Stimulated activated memory B cell treated with anti-CD40 and anti-IgM and Interleukin-4, amounts not matched to agents 10 μg/mL and 1 μg/mL and 100 μg/mL, for 72 hours (primary cell): Measurements from ENCODE around the gene ARID5B.
A peak's percentile ranks its signal among the peaks of the same experiment; 100 is the strongest.
"Not testable (repeated sequence)": the region's sequence is repeated elsewhere in the genome, so short reads cannot be mapped to it uniquely, and the experiment has no call there.

ENCODE experiments used
- ATAC-seq: fragments of 150-1000 bp; cut with Tn5 transposase; 2 replicates; pipeline ENCODE4 v1.10.0; 2021
- H3K27ac Mint-ChIP-seq: one replicate; pipeline ENCODE4 v1.8.0; 2022; ENCODE audit warnings: mild to moderate bottlenecking, mixed read lengths
- H3K27me3 Mint-ChIP-seq: one replicate; pipeline ENCODE4 v1.8.0; 2022; ENCODE audit warnings: mixed read lengths
- H3K36me3 Mint-ChIP-seq: one replicate; pipeline ENCODE4 v1.8.0; 2022; ENCODE audit warnings: mixed read lengths
- H3K4me1 Mint-ChIP-seq: one replicate; pipeline ENCODE4 v1.8.0; 2022; ENCODE audit warnings: mixed read lengths
- H3K4me3 Mint-ChIP-seq: one replicate; pipeline ENCODE4 v1.8.0; 2022; ENCODE audit warnings: mild to moderate bottlenecking, moderate library complexity, mixed read lengths
- H3K9me3 Mint-ChIP-seq: one replicate; pipeline ENCODE4 v1.8.0; 2022; ENCODE audit warnings: mixed read lengths

ARID5B gene

DNA sequence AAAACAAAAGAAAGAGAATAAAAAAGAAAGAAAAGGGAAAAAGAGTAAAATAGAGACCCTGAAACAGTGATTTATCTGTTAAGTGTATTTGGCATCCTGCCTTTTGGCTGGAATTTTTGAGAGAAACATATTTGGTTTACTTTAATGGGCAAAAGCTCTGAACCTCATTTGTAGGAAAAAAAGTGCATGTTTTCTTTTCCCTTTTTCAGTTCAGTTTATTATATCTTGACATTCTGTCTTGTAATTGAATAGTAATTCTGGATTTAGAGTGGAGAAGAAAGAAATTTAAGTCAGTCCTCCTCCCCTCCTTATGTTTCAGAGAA, 69.5 kb downstream of the ARID5B start:
- H3K4me1 Mint-ChIP-seq: peaks cover 73% of the 10 kb centered on the region
- H3K27me3 Mint-ChIP-seq: no peaks in the 10 kb centered on the region
- H3K9me3 Mint-ChIP-seq: no peaks in the 10 kb centered on the region
- peak overlapping the region; percentile 72 for H3K27ac Mint-ChIP-seq
- no peak overlapping the region for H3K4me3 Mint-ChIP-seq
- no peak for ATAC-seq
- peaks cover 83% of the 10 kb centered on the region for H3K36me3 Mint-ChIP-seq

DNA sequence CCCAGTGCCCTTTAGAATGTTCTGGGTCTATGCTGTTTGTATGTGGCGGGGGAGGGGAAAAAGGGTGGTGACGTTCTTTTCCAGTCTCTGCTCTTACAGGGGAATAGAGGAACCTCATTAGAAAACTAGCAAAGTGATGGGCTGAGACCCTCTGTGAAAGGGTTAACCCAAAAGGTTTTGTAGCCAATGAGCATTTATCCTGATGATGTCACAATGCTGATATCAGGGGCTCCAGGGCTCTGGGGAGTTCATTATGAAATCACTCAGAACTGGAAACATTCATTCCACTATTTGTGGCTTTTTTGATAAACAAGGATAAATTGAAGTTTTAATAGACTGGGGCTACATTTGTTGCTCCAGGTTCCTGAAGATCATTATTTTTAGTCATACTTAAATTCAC, 71.7 kb downstream of the ARID5B start:
- ATAC-seq: no peak
- no peaks in the 10 kb centered on the region for H3K27me3 Mint-ChIP-seq
- no peak overlapping the region for H3K4me3 Mint-ChIP-seq
- peak overlapping the region; percentile 86 for H3K27ac Mint-ChIP-seq
- peaks cover 83% of the 10 kb centered on the region for H3K36me3 Mint-ChIP-seq
- H3K9me3 Mint-ChIP-seq: peaks cover 3% of the 10 kb centered on the region
- H3K4me1 Mint-ChIP-seq: peaks cover 64% of the 10 kb centered on the region

DNA sequence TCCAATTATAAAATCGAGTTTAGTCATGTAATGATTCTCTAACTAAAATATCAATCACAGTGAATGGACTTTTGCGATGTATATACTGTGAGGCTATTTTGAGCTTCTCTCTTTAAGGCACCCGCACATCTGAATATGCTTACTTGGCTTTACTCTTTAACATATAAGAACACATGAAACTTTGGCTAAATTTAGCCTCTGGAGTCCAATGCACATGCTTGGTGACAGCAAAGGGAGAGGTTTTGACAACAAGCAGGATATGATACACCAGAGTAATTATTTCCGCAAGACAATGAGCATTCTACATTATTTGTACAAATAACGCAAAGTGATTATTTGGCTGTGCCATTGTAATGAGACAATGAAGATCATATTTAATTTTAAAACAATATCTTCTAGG, 72.4 kb downstream of the ARID5B start:
- Mint-ChIP-seq H3K4me3 (no peak overlapping the region), H3K27me3 (no peaks in the 10 kb centered on the region), H3K9me3 (peaks cover 3% of the 10 kb centered on the region), H3K4me1 (peaks cover 64% of the 10 kb centered on the region), H3K27ac (peak overlapping the region; percentile 86), H3K36me3 (peaks cover 83% of the 10 kb centered on the region)
- no peak for ATAC-seq

DNA sequence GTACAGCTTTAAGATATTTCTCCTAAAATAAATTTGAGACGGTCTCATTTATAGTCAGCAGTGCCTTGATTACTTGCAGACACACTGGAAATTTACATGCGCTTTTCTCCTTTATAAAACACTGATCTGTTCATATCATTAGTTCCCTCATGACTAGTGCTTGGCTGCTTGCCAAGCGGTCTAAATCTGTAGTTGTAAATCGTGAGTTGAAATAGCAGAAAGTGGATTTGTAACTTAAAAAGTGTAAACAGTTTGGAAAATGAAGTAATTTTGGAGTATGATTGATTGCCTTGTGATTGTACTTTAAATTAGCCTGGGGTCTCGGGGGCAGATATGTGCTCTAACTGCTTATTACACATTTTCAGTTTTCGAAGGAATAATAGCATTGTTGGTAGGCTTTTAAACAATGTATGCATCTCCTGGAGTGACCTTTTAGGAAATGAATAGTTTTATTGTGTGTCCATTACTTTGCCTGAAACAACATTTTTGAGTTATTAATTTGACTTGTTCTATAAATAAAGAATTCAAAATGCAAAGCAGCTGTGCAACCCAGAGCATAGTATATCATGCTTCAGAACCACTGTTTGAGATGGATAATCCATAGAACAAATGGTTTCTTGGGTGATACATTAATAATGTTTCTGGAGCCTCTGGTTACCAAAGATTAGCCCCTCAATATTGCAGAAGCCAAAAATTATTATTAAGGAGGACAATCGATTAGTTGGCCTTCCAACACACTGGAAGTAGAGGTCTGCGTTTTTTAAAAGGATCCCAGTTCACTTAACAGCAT, 73.3 kb downstream of the ARID5B start:
- peak overlapping the region; percentile 49 for H3K4me3 Mint-ChIP-seq
- H3K9me3 Mint-ChIP-seq: peaks cover 3% of the 10 kb centered on the region
- H3K27me3 Mint-ChIP-seq: no peaks in the 10 kb centered on the region
- ATAC-seq: no peak
- peak overlapping the region; percentile 86 for H3K27ac Mint-ChIP-seq
- H3K4me1 Mint-ChIP-seq: peaks cover 71% of the 10 kb centered on the region
- H3K36me3 Mint-ChIP-seq: peaks cover 83% of the 10 kb centered on the region

DNA sequence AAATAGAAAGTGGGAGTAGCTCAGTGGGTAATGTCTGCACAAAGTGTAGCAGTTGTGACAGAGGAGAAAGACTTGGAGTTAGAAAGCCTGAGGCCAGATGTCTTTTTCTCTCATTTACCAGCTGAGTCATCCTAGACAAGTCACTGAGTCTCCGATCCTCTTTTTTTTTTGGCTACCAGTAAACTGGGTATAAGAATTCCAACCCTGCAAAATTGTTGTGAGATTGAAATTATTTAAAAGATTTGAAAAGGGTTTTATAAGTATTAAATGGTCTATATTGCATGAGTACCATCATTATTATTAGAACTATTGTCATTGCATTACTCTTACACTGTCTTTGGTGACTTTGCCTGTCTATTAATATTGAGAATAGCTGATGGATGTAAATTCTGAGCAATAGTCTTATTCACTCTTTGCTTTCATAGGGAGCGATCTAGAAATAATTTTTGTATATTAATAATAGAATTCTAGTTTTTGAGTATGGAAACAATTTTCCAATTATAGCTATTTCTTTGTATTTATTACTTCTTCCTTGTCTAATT, 74.0 kb downstream of the ARID5B start:
- peak; percentile 65 for ATAC-seq
- Mint-ChIP-seq H3K4me3 (no peak overlapping the region), H3K36me3 (peaks cover 81% of the 10 kb centered on the region), H3K27me3 (no peaks in the 10 kb centered on the region), H3K27ac (peak overlapping the region; percentile 86), H3K4me1 (peaks cover 71% of the 10 kb centered on the region), H3K9me3 (peaks cover 3% of the 10 kb centered on the region)

- H3K4me1 Mint-ChIP-seq: peaks cover 76% of the 10 kb centered on the region
- ATAC-seq, H3K9me3 Mint-ChIP-seq, H3K27me3 Mint-ChIP-seq, H3K4me3 Mint-ChIP-seq: not testable (repeated sequence)
- H3K36me3 Mint-ChIP-seq: peaks cover 87% of the 10 kb centered on the region
- peak overlapping the region; percentile 90 for H3K27ac Mint-ChIP-seq
Observed at GRCh38 chr10:61976951-61977721, 75.6 kb downstream of the ARID5B start.

GRCh38 chr10:61978965-61979364, 77.5 kb downstream of the ARID5B start:
- H3K4me3 Mint-ChIP-seq: peak overlapping the region; percentile 34
- ATAC-seq: no peak
- H3K4me1 Mint-ChIP-seq: peaks cover 65% of the 10 kb centered on the region
- H3K27me3 Mint-ChIP-seq: no peaks in the 10 kb centered on the region
- peaks cover 82% of the 10 kb centered on the region for H3K36me3 Mint-ChIP-seq
- H3K9me3 Mint-ChIP-seq: peaks cover 3% of the 10 kb centered on the region
- peak overlapping the region; percentile 90 for H3K27ac Mint-ChIP-seq

- peaks cover 79% of the 10 kb centered on the region for H3K36me3 Mint-ChIP-seq
- no peak overlapping the region for H3K4me3 Mint-ChIP-seq
- ATAC-seq: no peak
- peaks cover 73% of the 10 kb centered on the region for H3K4me1 Mint-ChIP-seq
- H3K9me3 Mint-ChIP-seq: peaks cover under 1% of the 10 kb centered on the region
- H3K27ac Mint-ChIP-seq: peak overlapping the region; percentile 90
- no peaks in the 10 kb centered on the region for H3K27me3 Mint-ChIP-seq
Observed at GRCh38 chr10:61981460-61981859, 80.0 kb downstream of the ARID5B start.

- Mint-ChIP-seq H3K4me3 (no peak overlapping the region), H3K27me3 (no peaks in the 10 kb centered on the region), H3K9me3 (no peaks in the 10 kb centered on the region), H3K36me3 (peaks cover 69% of the 10 kb centered on the region), H3K4me1 (peaks cover 79% of the 10 kb centered on the region), H3K27ac (peak overlapping the region; percentile 90)
- ATAC-seq: no peak
Observed at GRCh38 chr10:61983255-61983654, 81.8 kb downstream of the ARID5B start.

DNA sequence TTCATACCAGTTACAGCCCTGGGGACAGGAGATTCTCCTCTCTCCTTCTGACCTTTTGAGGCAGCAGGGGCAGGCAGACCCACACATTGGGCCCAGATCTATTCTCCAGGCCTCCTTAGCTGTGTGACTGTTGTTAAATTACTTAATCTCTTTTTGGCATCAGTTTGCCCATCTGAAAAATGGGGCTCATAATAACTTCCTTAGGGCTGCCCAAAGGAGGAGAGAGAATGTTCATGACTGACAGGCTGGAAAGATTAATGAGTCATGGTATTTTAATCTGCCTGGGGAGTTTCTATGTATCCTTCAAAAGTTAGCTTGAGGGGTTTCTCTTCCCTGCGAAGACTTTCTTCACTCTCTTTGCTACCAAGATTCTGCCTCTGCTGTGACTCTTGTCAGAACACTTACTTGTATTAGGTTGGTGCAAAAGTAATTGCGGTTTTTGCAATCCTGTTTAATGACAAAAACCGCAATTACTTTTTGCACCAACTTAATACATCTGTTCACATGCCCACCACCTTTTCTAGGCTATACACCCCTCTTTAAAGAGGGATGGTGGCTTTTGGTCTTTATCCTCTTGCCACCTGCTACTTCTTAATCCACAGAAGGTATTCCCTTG, 83.4 kb downstream of the ARID5B start:
- H3K4me1 Mint-ChIP-seq: peaks cover 69% of the 10 kb centered on the region
- H3K27me3 Mint-ChIP-seq: no peaks in the 10 kb centered on the region
- H3K4me3 Mint-ChIP-seq: no peak overlapping the region
- ATAC-seq: no peak
- peak overlapping the region; percentile 90 for H3K27ac Mint-ChIP-seq
- peaks cover 53% of the 10 kb centered on the region for H3K36me3 Mint-ChIP-seq
- H3K9me3 Mint-ChIP-seq: no peaks in the 10 kb centered on the region

DNA sequence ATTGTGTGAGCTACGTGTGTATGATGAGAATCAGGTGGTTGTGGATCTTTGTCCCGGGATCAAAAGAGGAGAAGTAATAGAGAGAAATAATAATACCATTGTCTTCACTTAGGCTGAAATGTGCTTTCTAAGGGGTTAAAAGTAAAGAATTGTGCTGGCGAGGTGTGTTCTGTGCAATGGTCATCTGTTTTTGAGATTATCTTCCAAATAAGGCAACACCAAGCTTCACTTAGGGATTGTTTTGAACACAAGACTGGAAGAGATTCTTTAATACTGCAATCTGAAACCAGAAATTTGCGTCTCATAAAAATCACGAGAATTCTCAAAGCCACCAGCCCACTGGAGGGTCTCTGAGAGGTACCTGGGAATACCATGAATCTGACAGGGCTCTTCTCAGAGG, 84.2 kb downstream of the ARID5B start:
- Mint-ChIP-seq H3K36me3 (peaks cover 53% of the 10 kb centered on the region), H3K4me1 (peaks cover 72% of the 10 kb centered on the region)

DNA sequence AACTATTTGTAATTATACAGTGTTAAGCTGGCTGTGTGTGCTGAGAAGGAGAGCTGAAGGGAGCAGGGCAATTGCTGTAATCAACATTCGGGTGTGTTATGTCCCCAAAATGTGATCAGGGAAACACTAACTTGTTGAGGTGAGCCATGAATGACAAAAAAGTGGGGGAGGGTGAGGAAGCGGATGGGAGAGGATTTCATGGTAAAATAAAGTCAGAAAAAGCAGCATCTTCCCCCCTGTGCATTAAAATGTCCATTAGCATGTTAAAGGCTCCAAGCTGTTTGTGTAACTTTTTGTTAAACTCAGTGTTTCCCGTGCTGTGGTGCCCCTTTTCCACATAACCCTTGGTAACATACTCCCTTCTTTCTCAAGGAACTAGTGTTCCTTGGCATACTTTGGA, 84.9 kb downstream of the ARID5B start:
- peak overlapping the region; percentile 90 for H3K27ac Mint-ChIP-seq
- H3K4me3 Mint-ChIP-seq: peak overlapping the region; percentile 29
- no peak for ATAC-seq
- no peaks in the 10 kb centered on the region for H3K9me3 Mint-ChIP-seq
- peaks cover 53% of the 10 kb centered on the region for H3K36me3 Mint-ChIP-seq
- no peaks in the 10 kb centered on the region for H3K27me3 Mint-ChIP-seq
- H3K4me1 Mint-ChIP-seq: peaks cover 74% of the 10 kb centered on the region

More for the DNA sequence above, 84.2 kb downstream of the ARID5B start:
- Mint-ChIP-seq H3K27me3 (no peaks in the 10 kb centered on the region), H3K9me3 (no peaks in the 10 kb centered on the region), H3K27ac (peak overlapping the region; percentile 90), H3K4me3 (no peak overlapping the region)
- no peak for ATAC-seq

- Mint-ChIP-seq H3K4me1 (peaks cover 74% of the 10 kb centered on the region), H3K36me3 (peaks cover 52% of the 10 kb centered on the region), H3K4me3 (peak overlapping the region; percentile 1)
Observed at GRCh38 chr10:61986788-61987492, 85.4 kb downstream of the ARID5B start.

DNA sequence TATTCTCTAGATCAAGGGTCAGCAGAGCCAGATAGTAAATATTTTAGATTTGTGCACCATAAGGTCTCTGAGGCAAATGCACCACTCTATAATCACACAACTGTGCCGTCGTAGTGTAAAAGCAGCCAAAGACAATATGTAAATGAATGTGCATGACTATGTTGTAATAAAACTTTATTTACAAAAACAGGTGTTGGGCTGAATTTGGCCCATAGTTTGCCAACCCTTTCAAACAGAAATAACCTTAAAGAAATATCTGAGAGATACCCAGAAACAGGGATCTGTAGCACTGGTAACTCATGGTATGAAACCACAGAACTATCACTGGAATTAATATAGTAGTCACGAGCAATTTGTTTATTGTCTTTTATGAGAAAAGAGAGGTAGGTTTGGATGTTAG, 86.0 kb downstream of the ARID5B start:
- no peaks in the 10 kb centered on the region for H3K27me3 Mint-ChIP-seq
- peaks cover 54% of the 10 kb centered on the region for H3K36me3 Mint-ChIP-seq
- H3K9me3 Mint-ChIP-seq: no peaks in the 10 kb centered on the region
- peak overlapping the region; percentile 42 for H3K4me3 Mint-ChIP-seq
- peak; percentile 65 for ATAC-seq
- H3K4me1 Mint-ChIP-seq: peaks cover 77% of the 10 kb centered on the region
- peak overlapping the region; percentile 90 for H3K27ac Mint-ChIP-seq

More at GRCh38 chr10:61986788-61987492, 85.4 kb downstream of the ARID5B start:
- peak overlapping the region; percentile 90 for H3K27ac Mint-ChIP-seq
- H3K9me3 Mint-ChIP-seq: no peaks in the 10 kb centered on the region
- no peak for ATAC-seq
- H3K27me3 Mint-ChIP-seq: no peaks in the 10 kb centered on the region

DNA sequence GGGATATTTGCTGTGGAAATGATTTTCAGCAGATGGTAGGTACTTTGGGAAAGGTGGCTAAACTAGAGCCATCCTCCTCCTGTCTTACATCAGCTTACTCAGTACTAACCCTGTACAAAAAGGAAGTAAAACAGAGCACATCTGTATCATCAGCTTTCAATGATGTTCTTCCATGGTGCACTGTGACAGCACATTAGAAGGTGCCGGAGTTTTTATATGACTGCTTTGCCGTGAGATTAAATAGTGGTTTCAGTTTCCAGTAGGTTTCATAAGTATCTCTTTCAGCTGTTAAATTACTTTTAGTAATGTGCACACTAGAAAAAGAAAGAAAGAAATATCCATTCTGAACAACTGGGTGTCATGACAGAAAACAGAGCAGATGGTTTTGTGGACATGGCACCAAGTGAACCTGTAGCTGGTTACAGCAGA, 86.5 kb downstream of the ARID5B start:
- ATAC-seq: peak; percentile 99

More for the DNA sequence above, 86.5 kb downstream of the ARID5B start:
- Mint-ChIP-seq H3K9me3 (no peaks in the 10 kb centered on the region), H3K4me1 (peaks cover 82% of the 10 kb centered on the region), H3K4me3 (peak overlapping the region; percentile 42), H3K36me3 (peaks cover 54% of the 10 kb centered on the region), H3K27ac (peak overlapping the region; percentile 90), H3K27me3 (no peaks in the 10 kb centered on the region)
